ENCODE data around the gene A2ML1.
"Not testable (repeated sequence)": the region's sequence is repeated elsewhere in the genome, so short reads cannot be mapped to it uniquely, and the experiment has no call there.

The A2ML1 gene

GRCh38 chr12:8822298-8822697 lies at the start of gene A2ML1:
A2ML1 (plus strand) TSS chr12:8822621; CDS start chr12:8822652, 31 bp downstream.
- no peak for DNase-seq (ENCODE audit: low spot score)

GRCh38 chr12:8773461-8773860 lies 49.0 kb upstream of the A2ML1 start:
- no peak for DNase-seq (ENCODE audit: low spot score)

GRCh38 chr12:8779281-8779680 lies 43.1 kb upstream of the A2ML1 start:
- DNase-seq (ENCODE audit: low spot score) = no peak

- no peak for DNase-seq (ENCODE audit: low spot score)
These were observed 42.6 kb upstream of the A2ML1 start for GRCh38 chr12:8779862-8780261.

- peak; percentile 22 for DNase-seq (ENCODE audit: low spot score)
These were observed 42.0 kb upstream of the A2ML1 start for GRCh38 chr12:8780389-8780788.

GRCh38 chr12:8781381-8782127 lies 40.9 kb upstream of the A2ML1 start:
- DNase-seq (ENCODE audit: low spot score) = no peak

GRCh38 chr12:8784290-8784888 lies 38.0 kb upstream of the A2ML1 start:
- no peak for DNase-seq (ENCODE audit: low spot score)

- DNase-seq (ENCODE audit: low spot score) = no peak
These were observed 36.9 kb upstream of the A2ML1 start for GRCh38 chr12:8785499-8785898.

GRCh38 chr12:8787206-8787605 lies 35.2 kb upstream of the A2ML1 start:
- DNase-seq (ENCODE audit: low spot score) = not testable (repeated sequence)

GRCh38 chr12:8788706-8789105 lies 33.7 kb upstream of the A2ML1 start:
- not testable (repeated sequence) for DNase-seq (ENCODE audit: low spot score)

GRCh38 chr12:8789341-8790013 lies 32.9 kb upstream of the A2ML1 start:
- not testable (repeated sequence) for DNase-seq (ENCODE audit: low spot score)

- not testable (repeated sequence) for DNase-seq (ENCODE audit: low spot score)
These were observed 29.2 kb upstream of the A2ML1 start for GRCh38 chr12:8793226-8793625.

GRCh38 chr12:8794611-8795010 lies 27.8 kb upstream of the A2ML1 start:
- DNase-seq (ENCODE audit: low spot score) = not testable (repeated sequence)

GRCh38 chr12:8796831-8797626 lies 25.4 kb upstream of the A2ML1 start:
- no peak for DNase-seq (ENCODE audit: low spot score)

- not testable (repeated sequence) for DNase-seq (ENCODE audit: low spot score)
These were observed 21.2 kb upstream of the A2ML1 start for GRCh38 chr12:8801213-8801612.

GRCh38 chr12:8804833-8805232 lies 17.6 kb upstream of the A2ML1 start:
- not testable (repeated sequence) for DNase-seq (ENCODE audit: low spot score)

GRCh38 chr12:8805487-8805886 lies 16.9 kb upstream of the A2ML1 start:
- DNase-seq (ENCODE audit: low spot score) = not testable (repeated sequence)

GRCh38 chr12:8807084-8807483 lies 15.3 kb upstream of the A2ML1 start:
- DNase-seq (ENCODE audit: low spot score) = not testable (repeated sequence)

- not testable (repeated sequence) for DNase-seq (ENCODE audit: low spot score)
These were observed 12.3 kb upstream of the A2ML1 start for GRCh38 chr12:8810112-8810511.

- no peak for DNase-seq (ENCODE audit: low spot score)
These were observed 8.7 kb upstream of the A2ML1 start for GRCh38 chr12:8813572-8814357.

- DNase-seq (ENCODE audit: low spot score) = no peak
These were observed 5.9 kb upstream of the A2ML1 start for GRCh38 chr12:8816448-8817050.
